GM12878 (cell line): ENCODE data around the gene TUT1. TPM values are rescaled to one million over a fixed set of nuclear protein-coding genes. Genes with fewer than 3 reads are reported as not detected.
A peak's percentile ranks its signal among the peaks of the same experiment; 100 is the strongest.

Experiments used
- ASH2L ChIP-seq: fragments of 300-600, 200-600 bp; sonication (generic); IDR thresholded peaks from 2 replicates; pipeline ENCODE4 v1.6.1; 2017; ENCODE audit warnings: low read depth, mild to moderate bottlenecking, borderline replicate concordance
- ATF7 ChIP-seq: fragments of 450-650 bp; IDR thresholded peaks from 2 replicates; pipeline ENCODE4 v1.6.1; 2016; ENCODE audit warnings: low read depth, mild to moderate bottlenecking
- BCL3 ChIP-seq: IDR thresholded peaks from 2 replicates; pipeline ENCODE4 v1.6.1; 2011; ENCODE audit warnings: borderline replicate concordance, low read depth, mild to moderate bottlenecking, moderate library complexity, low read length; ENCODE audit not compliant: insufficient read depth, poor library complexity, severe bottlenecking
- BRCA1 ChIP-seq: IDR thresholded peaks from 2 replicates; pipeline ENCODE4 v1.6.1; 2011; ENCODE audit warnings: low read depth, low read length, improper control_type of control experiment
- EGR1 ChIP-seq, 2 experiments: IDR thresholded peaks; 1 replicate in 1 of 2; 2 replicates in 1 of 2; pipeline ENCODE4 v1.6.1; 2011 to 2012; ENCODE audit warnings: low read depth in 2 of 2, low read length in 2 of 2, borderline replicate concordance in 1 of 2, mild to moderate bottlenecking in 1 of 2, moderate library complexity in 1 of 2
- EP300 ChIP-seq, 2 experiments: fragments of 150-350 bp in 1 of 2; IDR thresholded peaks; 2 replicates each; pipeline ENCODE4 v1.6.1; 2011 to 2012; ENCODE audit warnings: low read depth in 2 of 2, low read length in 2 of 2, borderline replicate concordance in 1 of 2, improper control_type of control experiment in 1 of 2, inconsistent platforms in 1 of 2; ENCODE audit not compliant: control insufficient read depth in 1 of 2
- KLF5 ChIP-seq: fragments of 450-650 bp; IDR thresholded peaks from 2 replicates; pipeline ENCODE4 v1.6.1; 2014; ENCODE audit warnings: mild to moderate bottlenecking; ENCODE audit not compliant: partially characterized antibody
- RAD51 ChIP-seq: fragments of 450-650 bp; IDR thresholded peaks from 2 replicates; pipeline ENCODE4 v1.6.1; 2016; ENCODE audit warnings: moderate library complexity, mild to moderate bottlenecking, inconsistent platforms
- RBBP5 ChIP-seq: fragments of 200-600 bp; sonication (generic); conservative IDR thresholded peaks from 2 replicates; pipeline ENCODE4 v1.6.1; 2016
- RELB ChIP-seq: fragments of 450-650 bp; IDR thresholded peaks from 2 replicates; pipeline ENCODE4 v1.6.1; 2017; ENCODE audit warnings: low read depth, mild to moderate bottlenecking, moderate library complexity
- REST ChIP-seq: IDR thresholded peaks from 2 replicates; pipeline ENCODE4 v1.6.1; 2012; ENCODE audit warnings: mild to moderate bottlenecking, low read depth, low read length
- SMARCA5 ChIP-seq: fragments of 450-650 bp; IDR thresholded peaks from 2 replicates; pipeline ENCODE4 v1.6.1; 2017; ENCODE audit warnings: mild to moderate bottlenecking
- SREBF2 ChIP-seq: IDR thresholded peaks from 2 replicates; pipeline ENCODE4 v1.6.1; 2012; ENCODE audit warnings: mild to moderate bottlenecking, low read length
- TARDBP ChIP-seq: IDR thresholded peaks from 2 replicates; pipeline ENCODE4 v1.6.1; 2016; ENCODE audit warnings: borderline replicate concordance
- ZBTB11 ChIP-seq: fragments of 450-650 bp; formaldehyde crosslinking; IDR thresholded peaks from 2 replicates; pipeline ENCODE4 v1.5.0; 2022; ENCODE audit warnings: mild to moderate bottlenecking, missing genetic modification characterization
- ZBTB33 ChIP-seq: fragments of 450-650 bp; IDR thresholded peaks from 2 replicates; pipeline ENCODE4 v1.6.1; 2017; ENCODE audit warnings: mild to moderate bottlenecking
- polyA plus RNA-seq, 11 experiments: library from polyadenylated mRNA; depleted of rRNA in 4 of 11; unstranded in 6 of 11; stranded (reverse) in 5 of 11; fragments of >200 nt; fragmentation: Nextera tagmentation in 4 of 11; fragmentation: Illumina TruSeq in 1 of 11; extraction: Ambion mirVana in 4 of 11; extraction: Trizol in 1 of 11; gene quantifications; 1 replicate in 1 of 11; 2 replicates in 10 of 11; pipeline versions ENCODE4 v1.2.1 to v1.2.3, GENCODE V29; 2011 to 2016; ENCODE audit warnings: inconsistent platforms in 2 of 11, missing spikeins in 2 of 11, low read depth in 1 of 11
- total RNA-seq, 4 experiments: library from RNA; depleted of rRNA in 3 of 4; stranded (reverse); fragments of >200 nt in 3 of 4; fragmentation: Illumina TruSeq in 1 of 4; extraction: Trizol in 1 of 4; gene quantifications; 2 replicates each; pipeline versions ENCODE4 v1.2.1 to v1.2.3, GENCODE V29; 2013 to 2021

The TUT1 gene
- total and polyA plus RNA-seq, 10 of the 15 experiments (the other 5 are each of a cell fraction or from before 2014, with no cell fraction given): 1.1 to 29.9 (median 16.2) TPM

- TF ChIP-seq RBBP5 (no peak), KLF5 (no peak), ZBTB11 (CRISPR knock-in tag) (no peak), ASH2L (no peak), TARDBP (no peak; the same call in 1 of the 2 replicates), RAD51 (no peak), SREBF2 (no peak), EP300 (IDR thresholded peaks at IDR 0.05; ENCODE audit: borderline replicate concordance in 1 of 2, control insufficient read depth in 1 of 2, low read depth in 2 of 2, low read length in 2 of 2) (no peak), BRCA1 (no peak), BCL3 (peak; percentile 21), ATF7 (no peak), REST (no peak), RELB (no peak), EGR1 (IDR thresholded peaks at IDR 0.05; ENCODE audit: borderline replicate concordance in 1 of 2, low read depth in 2 of 2, low read length in 2 of 2) (peak in 1 of 2 experiments; percentile 60; a peak in 1 of 3 replicates), SMARCA5 (peak; percentile 99), ZBTB33 (no peak)
Observed at GRCh38 chr11:62612366-62613290, 21.3 kb upstream of the TUT1 start, which contains the start of the genes EML3 and ROM1 (continued).
